GM21423 (cell line): ENCODE results near the gene CATSPERD.

Experiments
- ATAC-seq: cut with Tn5 transposase; IDR thresholded peaks from one replicate; pipeline ENCODE4 v1.9.1; 2021; ENCODE audit warnings: mild to moderate bottlenecking, moderate library complexity; ENCODE audit not compliant: unreplicated experiment

The CATSPERD gene

GRCh38 chr19:5801796-5802619 lies 81.6 kb downstream of the CATSPERD start:
- no peak for ATAC-seq

DNA sequence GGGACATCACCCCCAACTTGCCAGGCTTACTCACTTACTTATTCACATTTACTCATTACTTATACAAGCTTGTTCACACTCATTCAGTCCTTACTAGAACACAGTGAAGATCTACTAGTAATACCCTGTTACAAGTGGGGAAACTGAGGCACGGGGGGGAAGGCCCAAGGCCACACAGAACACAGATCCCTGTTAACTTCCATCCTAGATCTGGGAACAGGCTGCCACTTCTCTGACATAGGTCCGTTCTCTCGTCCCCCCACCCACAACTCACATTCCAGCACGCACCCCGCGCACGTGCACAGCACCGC lies 83.0 kb downstream of the CATSPERD start:
- ATAC-seq, result no peak

DNA sequence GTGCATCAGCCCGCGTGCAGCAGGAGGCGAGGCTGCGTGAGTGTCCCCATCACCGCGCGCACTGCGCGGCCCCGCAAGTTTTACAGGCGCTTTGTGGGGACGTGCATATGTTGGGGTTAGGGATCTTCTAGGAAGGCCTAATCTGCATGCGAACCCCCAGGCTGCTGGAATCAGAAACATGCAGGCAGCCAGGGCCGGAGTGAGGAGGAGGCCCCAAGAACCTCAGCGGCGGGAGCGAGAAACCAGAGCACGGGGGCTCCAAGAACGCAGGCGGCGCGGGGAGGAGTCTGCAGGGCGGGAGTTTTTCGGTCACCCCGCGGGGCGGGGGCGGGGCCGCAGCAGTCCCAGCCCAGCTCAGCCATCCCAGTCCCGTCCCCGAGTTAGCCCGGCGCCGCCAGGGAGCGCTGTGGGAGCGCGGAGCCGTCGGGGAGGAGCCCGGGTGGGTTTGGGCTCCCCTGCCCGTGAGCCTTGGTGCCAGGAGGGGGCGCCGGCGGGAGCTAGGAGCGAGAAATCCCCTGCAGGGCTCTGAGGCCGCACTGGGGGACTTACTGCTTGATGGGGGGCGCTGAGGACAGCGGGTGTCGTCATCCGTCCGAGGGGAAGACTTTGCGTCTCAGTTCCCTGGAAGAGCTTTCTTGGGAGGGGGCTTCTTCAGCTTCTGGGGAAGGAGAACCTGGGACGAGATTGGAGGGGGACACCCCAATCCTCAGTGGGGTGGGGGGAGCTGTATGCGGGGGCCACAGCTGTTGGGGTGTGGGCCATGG lies 83.5 kb downstream of the CATSPERD start:
- ATAC-seq, result peak; percentile 75

GRCh38 chr19:5804516-5805461 lies 84.4 kb downstream of the CATSPERD start, which contains the start of gene NRTN:
NRTN (plus strand) TSS chr19:5805067; CDS start chr19:5824166, 19,099 bp downstream.
- no peak for ATAC-seq

GRCh38 chr19:5805462-5806132 lies 85.2 kb downstream of the CATSPERD start:
- ATAC-seq, result no peak

GRCh38 chr19:5806133-5806489 lies 85.7 kb downstream of the CATSPERD start:
- ATAC-seq, result no peak

- no peak for ATAC-seq
These were observed 86.5 kb downstream of the CATSPERD start for GRCh38 chr19:5806905-5807304.

GRCh38 chr19:5808120-5808816 lies 87.8 kb downstream of the CATSPERD start:
- ATAC-seq, result no peak

DNA sequence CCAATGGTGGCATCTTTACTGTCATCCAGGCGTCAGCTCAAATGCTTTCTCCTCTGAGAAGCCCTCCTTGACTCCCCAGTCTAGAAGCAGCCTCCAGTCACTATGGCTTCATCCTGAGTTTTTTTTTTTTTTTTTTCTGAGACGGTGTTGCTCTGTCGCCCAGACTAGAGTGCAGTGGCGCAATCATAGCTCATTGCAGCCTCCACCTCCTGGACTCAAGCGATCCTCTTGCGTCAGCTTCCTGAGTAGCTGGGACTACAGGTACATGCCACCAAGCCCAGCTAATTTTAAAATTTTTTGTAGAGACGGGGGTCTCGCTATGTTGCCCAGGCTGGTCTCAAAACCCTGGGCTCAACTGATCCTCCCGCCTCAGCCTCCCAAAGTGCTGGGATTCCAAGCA lies 88.6 kb downstream of the CATSPERD start:
- ATAC-seq, result no peak

DNA sequence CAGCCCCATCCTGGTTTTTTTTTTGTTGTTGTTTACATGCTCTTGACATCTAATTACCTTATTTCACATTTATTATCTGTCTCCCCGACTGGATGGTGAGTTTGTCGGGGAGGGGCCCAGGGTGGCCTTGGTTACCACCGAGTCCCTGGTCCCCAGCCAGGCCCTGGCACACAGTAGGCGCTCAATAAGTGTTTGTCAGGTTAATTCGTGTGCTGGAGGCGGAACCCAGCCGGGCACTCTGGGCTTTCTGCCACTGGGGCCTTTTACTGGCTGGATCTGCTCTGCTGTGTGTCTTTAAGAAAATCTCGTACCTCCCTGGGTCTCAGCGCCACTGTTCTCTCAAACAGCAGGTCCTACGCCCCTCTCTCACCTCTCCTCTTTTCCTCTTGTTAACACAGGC lies 89.0 kb downstream of the CATSPERD start:
- ATAC-seq, result no peak

- no peak for ATAC-seq
These were observed 90.7 kb downstream of the CATSPERD start for GRCh38 chr19:5811117-5811516.

DNA sequence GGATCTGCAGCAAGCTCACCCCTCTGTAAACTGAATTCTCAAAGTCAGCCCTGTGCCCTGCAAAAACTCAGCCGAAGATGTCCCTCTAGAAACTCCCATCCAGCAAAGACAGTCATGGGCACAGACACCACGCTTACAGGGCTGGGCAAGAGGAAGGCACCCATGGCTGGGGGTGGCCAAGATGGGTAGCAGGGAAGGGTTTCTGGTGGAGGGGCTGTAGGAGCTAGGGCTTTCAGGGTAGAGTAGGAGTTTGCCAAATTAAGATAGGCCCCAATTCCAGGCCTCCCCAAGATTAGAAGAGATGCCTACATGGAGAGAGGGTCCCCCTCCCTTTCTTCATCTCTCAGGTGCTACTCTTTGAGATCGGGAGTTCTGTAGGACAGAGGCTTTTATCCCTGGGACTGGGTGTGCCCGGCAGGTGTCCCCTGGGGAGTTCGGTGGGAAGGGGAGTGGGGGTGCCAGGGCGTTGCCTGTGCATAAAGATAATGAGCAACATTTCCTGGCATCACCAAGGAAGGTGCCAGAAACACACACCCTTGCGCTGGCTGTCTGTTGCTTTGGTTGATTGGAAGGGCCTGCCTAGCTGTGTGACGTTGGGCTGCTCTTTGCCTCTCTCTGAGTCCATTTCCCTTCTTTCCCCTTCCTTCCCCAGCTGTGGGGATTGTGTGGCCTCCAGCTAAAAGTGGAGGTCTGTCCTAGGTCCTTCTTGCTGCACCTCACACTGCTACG lies 93.8 kb downstream of the CATSPERD start:
- no peak for ATAC-seq

- ATAC-seq, result no peak
These were observed 94.4 kb downstream of the CATSPERD start for GRCh38 chr19:5814852-5815246.

DNA sequence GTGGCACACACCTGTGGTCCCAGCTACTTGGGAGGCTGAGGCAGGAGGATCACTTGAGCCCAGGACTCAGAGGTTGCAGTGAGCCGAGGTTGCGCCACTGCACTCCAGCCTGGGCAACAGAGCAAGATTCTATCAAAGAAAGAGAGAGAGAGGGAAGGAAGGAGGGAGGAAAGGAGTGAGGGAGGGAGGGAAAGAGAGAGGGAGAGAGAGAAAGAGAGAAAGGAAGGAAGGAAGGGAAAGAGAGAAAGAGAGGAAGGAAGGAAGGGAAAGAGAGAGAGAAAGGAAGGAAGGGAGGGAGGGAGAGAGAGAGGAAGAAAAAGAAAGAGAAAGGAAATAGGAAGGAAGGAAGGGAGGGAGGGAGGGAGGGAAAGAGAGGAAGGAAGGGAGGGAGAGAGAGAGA lies 96.8 kb downstream of the CATSPERD start:
- no peak for ATAC-seq

- ATAC-seq, result no peak
These were observed 98.2 kb downstream of the CATSPERD start for GRCh38 chr19:5818594-5818993.

GRCh38 chr19:5820785-5821184 lies 100.3 kb downstream of the CATSPERD start:
- ATAC-seq, result no peak

DNA sequence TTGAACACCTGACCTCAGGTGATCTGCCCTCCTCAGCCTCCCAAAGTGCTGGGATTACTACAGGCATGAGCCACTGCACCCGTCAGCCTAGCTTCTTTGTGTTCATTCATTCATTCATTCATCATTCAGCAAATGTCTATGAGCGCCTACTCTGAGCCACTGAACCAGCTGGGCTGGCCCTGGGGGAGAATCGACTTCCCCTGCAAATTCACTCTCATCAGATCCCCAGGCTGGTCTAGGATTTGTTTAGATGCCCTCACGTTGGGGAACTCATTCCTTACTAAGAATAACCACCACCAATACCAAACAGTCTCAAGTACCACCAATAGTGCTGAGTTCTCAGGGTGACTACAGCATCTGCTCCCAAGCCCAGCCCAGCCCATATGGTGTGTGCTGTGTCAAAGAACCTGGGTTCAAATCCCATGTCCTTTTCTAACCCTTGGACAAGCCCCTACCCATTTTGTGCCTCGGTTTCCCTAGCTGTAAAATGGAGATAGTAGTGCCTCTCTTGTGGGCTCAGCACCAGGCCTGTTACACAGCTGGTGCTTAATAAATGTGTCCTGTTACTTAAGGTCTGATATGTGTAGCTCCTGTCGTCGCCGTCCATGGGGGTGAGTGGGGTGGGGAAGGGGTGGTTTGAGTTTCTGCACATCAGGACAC lies 101.2 kb downstream of the CATSPERD start:
- ATAC-seq, result no peak

- ATAC-seq, result no peak
These were observed 101.9 kb downstream of the CATSPERD start for GRCh38 chr19:5822181-5822844.
